Neuronal stem cell (in vitro differentiated cells): ENCODE data around the gene MAGI1.
"Not testable (repeated sequence)": the region's sequence is repeated elsewhere in the genome, so short reads cannot be mapped to it uniquely, and the experiment has no call there.

Source experiments
- DNase-seq: peaks from one replicate; pipeline ENCODE4 v3.0.0-alpha.2; 2013; ENCODE audit warnings: low spot score
- H2AFZ ChIP-seq: one replicate; pipeline ENCODE4 v1.6.1; 2013; ENCODE audit warnings: mild to moderate bottlenecking, low read length, inconsistent platforms
- H2AK5ac ChIP-seq: 2 replicates; pipeline ENCODE4 v1.6.1; 2013; ENCODE audit warnings: low read depth, mild to moderate bottlenecking, inconsistent platforms, low read length, moderate library complexity, mixed read lengths
- H2BK120ac ChIP-seq: 2 replicates; pipeline ENCODE4 v1.6.1; 2013; ENCODE audit warnings: low read depth, mild to moderate bottlenecking, inconsistent platforms, low read length, moderate library complexity, mixed read lengths
- H2BK12ac ChIP-seq: one replicate; pipeline ENCODE4 v1.6.1; 2013; ENCODE audit warnings: low read length, inconsistent platforms
- H2BK15ac ChIP-seq: 2 replicates; pipeline ENCODE4 v1.6.1; 2013; ENCODE audit warnings: mild to moderate bottlenecking, low read length, inconsistent platforms, mixed read lengths
- H2BK5ac ChIP-seq: one replicate; pipeline ENCODE4 v1.6.1; 2013; ENCODE audit warnings: inconsistent platforms, mild to moderate bottlenecking, low read length, moderate library complexity
- H3K14ac ChIP-seq: one replicate; pipeline ENCODE4 v1.6.1; 2013; ENCODE audit warnings: low read length, inconsistent platforms
- H3K18ac ChIP-seq: 2 replicates; pipeline ENCODE4 v1.6.1; 2013; ENCODE audit warnings: low read length, inconsistent platforms
- H3K23ac ChIP-seq: 2 replicates; pipeline ENCODE4 v1.6.1; 2013; ENCODE audit warnings: low read depth, mild to moderate bottlenecking, mixed read lengths, low read length, inconsistent platforms; ENCODE audit not compliant: poor library complexity
- H3K27ac ChIP-seq: replicated peaks from 3 replicates; pipeline ENCODE4 v1.5.1; 2013; ENCODE audit warnings: low read length, inconsistent platforms
- H3K27me3 ChIP-seq, 3 experiments: 2 replicates each; pipeline ENCODE4 v1.6.1; 2013; ENCODE audit warnings: low read length in 3 of 3, mild to moderate bottlenecking in 2 of 3, inconsistent platforms in 1 of 3, low read depth in 1 of 3, mixed read lengths in 1 of 3, moderate library complexity in 1 of 3; ENCODE audit not compliant: control insufficient read depth in 3 of 3, insufficient read depth in 3 of 3
- H3K36me3 ChIP-seq, 2 donors: replicated peaks in 1 of 2; 2 replicates each; pipeline ENCODE4 v1.6.1; 2013; ENCODE audit warnings: low read length in 2 of 2; ENCODE audit not compliant: control insufficient read depth in 2 of 2, insufficient read depth in 2 of 2
- H3K4ac ChIP-seq: 2 replicates; pipeline ENCODE4 v1.6.1; 2013; ENCODE audit warnings: inconsistent platforms, mild to moderate bottlenecking, low read length, moderate library complexity
- H3K4me1 ChIP-seq, 2 donors: 1 replicate in 1 of 2; 2 replicates in 1 of 2; pipeline ENCODE4 v1.6.1; 2013; ENCODE audit warnings: low read length in 2 of 2, low read depth in 1 of 2; ENCODE audit not compliant: control insufficient read depth in 2 of 2, insufficient read depth in 1 of 2
- H3K4me2 ChIP-seq: one replicate; pipeline ENCODE4 v1.6.1; 2013; ENCODE audit warnings: mild to moderate bottlenecking, low read length, inconsistent platforms; ENCODE audit not compliant: insufficient read depth, poor library complexity, severe bottlenecking
- H3K4me3 ChIP-seq, 2 donors: 2 replicates each; pipeline ENCODE4 v1.5.1; 2013; ENCODE audit warnings: low read length in 2 of 2, mild to moderate bottlenecking in 2 of 2, inconsistent platforms in 1 of 2, moderate library complexity in 1 of 2
- H3K79me1 ChIP-seq: one replicate; pipeline ENCODE4 v1.6.1; 2013; ENCODE audit warnings: low read depth, mild to moderate bottlenecking, inconsistent platforms, low read length, moderate library complexity
- H3K9ac ChIP-seq: one replicate; pipeline ENCODE4 v1.6.1; 2013; ENCODE audit warnings: mild to moderate bottlenecking, low read depth, low read length, inconsistent platforms; ENCODE audit not compliant: poor library complexity
- H3K9me3 ChIP-seq, 2 donors: replicated peaks in 1 of 2; 2 replicates each; pipeline versions ENCODE3 to v1.6.1; 2013; ENCODE audit warnings: low read length in 2 of 2, mild to moderate bottlenecking in 2 of 2, inconsistent platforms in 1 of 2, low read depth in 1 of 2, mixed read lengths in 1 of 2, moderate library complexity in 1 of 2; ENCODE audit not compliant: control insufficient read depth in 2 of 2, insufficient read depth in 1 of 2
- H4K8ac ChIP-seq: one replicate; pipeline ENCODE4 v1.6.1; 2013; ENCODE audit warnings: low read depth, mild to moderate bottlenecking, inconsistent platforms, low read length, moderate library complexity
- H4K91ac ChIP-seq: one replicate; pipeline ENCODE4 v1.6.1; 2013; ENCODE audit warnings: low read length, low read depth, mild to moderate bottlenecking, inconsistent platforms; ENCODE audit not compliant: poor library complexity
- WGBS, 2 donors: extraction: QIAGEN DNeasy Blood & Tissue Kit; methylation state at CpG; one replicate each; pipeline ENCODE4 v1.1.7; 2013; ENCODE audit warnings: missing lambda C conversion rate in 2 of 2, mixed read lengths in 1 of 2; ENCODE audit not compliant: insufficient read length in 2 of 2, insufficient replicate concordance in 1 of 2; ENCODE audit errors: extremely low coverage in 2 of 2; 5-methylcytosine and 5-hydroxymethylcytosine counted together

MAGI1 gene

GRCh38 chr3:65723011-65723410 is 315.7 kb downstream of the MAGI1 start:
- Histone ChIP-seq H3K4ac (no peak overlapping the region), H4K8ac (no peak overlapping the region), H3K4me2 (no peak overlapping the region), H3K23ac (no peak overlapping the region), H3K9me3 (no peaks in the 10 kb centered on the region), H3K27me3 (no peaks in the 10 kb centered on the region), H3K4me3 (no peak overlapping the region), H3K36me3 (no peaks in the 10 kb centered on the region), H4K91ac (no peak overlapping the region), H3K79me1 (no peaks in the 10 kb centered on the region), H2BK120ac (no peak overlapping the region), H3K27ac (no peak overlapping the region), H2BK12ac (no peak overlapping the region), H2AK5ac (no peak overlapping the region), H3K18ac (no peak overlapping the region), H3K14ac (no peak overlapping the region), H2BK15ac (no peak overlapping the region), H3K4me1 (peaks cover 3 to 15% of the 10 kb centered on the region in 2 donors), H3K9ac (no peak overlapping the region), H2BK5ac (no peak overlapping the region), H2AFZ (no peak overlapping the region)
- DNase-seq, result no peak
- WGBS, 2 donors, result no CpG with 5 or more reads among the region's 3 CpGs

- H2BK120ac ChIP-seq, result no peak overlapping the region
- H3K27ac ChIP-seq, result no peak overlapping the region
- no peak overlapping the region for H3K23ac ChIP-seq
- no peaks in the 10 kb centered on the region for H3K79me1 ChIP-seq
- H3K9ac ChIP-seq, result no peak overlapping the region
- WGBS, 2 donors, result no CpG with 5 or more reads among the region's 4 CpGs
- H2BK15ac ChIP-seq, result no peak overlapping the region
- H2BK12ac ChIP-seq, result no peak overlapping the region
- H2AFZ ChIP-seq, result no peak overlapping the region
- no peak overlapping the region for H3K18ac ChIP-seq
- no peak overlapping the region for H3K14ac ChIP-seq
- no peak overlapping the region for H3K4me3 ChIP-seq
- H2BK5ac ChIP-seq, result no peak overlapping the region
- H4K91ac ChIP-seq, result no peak overlapping the region
- H3K27me3 ChIP-seq, result no peaks in the 10 kb centered on the region
- H3K36me3 ChIP-seq, result no peaks in the 10 kb centered on the region
- no peak overlapping the region for H4K8ac ChIP-seq
- H3K4ac ChIP-seq, result no peak overlapping the region
- no peak overlapping the region for H2AK5ac ChIP-seq
- H3K4me2 ChIP-seq, result no peak overlapping the region
- no peak for DNase-seq
- H3K4me1 ChIP-seq, result peaks cover 3 to 15% of the 10 kb centered on the region in 2 donors
- no peaks in the 10 kb centered on the region for H3K9me3 ChIP-seq
Measured at GRCh38 chr3:65720989-65721737, 317.6 kb downstream of the MAGI1 start.

GRCh38 chr3:65719639-65720038 is 319.1 kb downstream of the MAGI1 start:
- not testable (repeated sequence) for H3K9ac ChIP-seq, H2BK5ac ChIP-seq, H3K4ac ChIP-seq, H3K27me3 ChIP-seq, H3K9me3 ChIP-seq, H3K79me1 ChIP-seq, H3K4me3 ChIP-seq, H4K91ac ChIP-seq, H3K14ac ChIP-seq, H3K18ac ChIP-seq, H2AFZ ChIP-seq, H3K4me2 ChIP-seq, H4K8ac ChIP-seq, DNase-seq, H3K23ac ChIP-seq, H2AK5ac ChIP-seq, H2BK12ac ChIP-seq, H2BK120ac ChIP-seq, H2BK15ac ChIP-seq, H3K27ac ChIP-seq, H3K36me3 ChIP-seq
- no CpG with 5 or more reads among the region's 1 CpG for WGBS, 2 donors
- H3K4me1 ChIP-seq, result peaks cover 3 to 11% of the 10 kb centered on the region in 2 donors

- Histone ChIP-seq H4K91ac (no peak overlapping the region), H3K4me1 (peaks cover 15 to 26% of the 10 kb centered on the region in 2 donors), H3K23ac (no peak overlapping the region), H2BK120ac (no peak overlapping the region), H3K4me2 (no peak overlapping the region), H3K27me3 (no peaks in the 10 kb centered on the region), H3K9me3 (no peaks in the 10 kb centered on the region), H3K18ac (no peak overlapping the region), H2AK5ac (no peak overlapping the region), H3K36me3 (no peaks in the 10 kb centered on the region), H2AFZ (no peak overlapping the region), H3K9ac (no peak overlapping the region), H2BK15ac (no peak overlapping the region), H3K79me1 (no peaks in the 10 kb centered on the region), H3K14ac (no peak overlapping the region), H2BK5ac (no peak overlapping the region), H3K4ac (no peak overlapping the region), H4K8ac (no peak overlapping the region), H2BK12ac (no peak overlapping the region), H3K27ac (no peak overlapping the region), H3K4me3 (no peak overlapping the region)
- DNase-seq, result no peak
- WGBS, 2 donors, result no CpG with 5 or more reads among the region's 4 CpGs
Measured at GRCh38 chr3:65717676-65718346, 320.9 kb downstream of the MAGI1 start.
